Keratinocyte (primary cell): ENCODE measurements around the gene PARM1. TPM values are rescaled to one million over a fixed set of nuclear protein-coding genes. Genes with fewer than 3 reads are reported as not detected.

ENCODE experiments used
- DNase-seq: peaks from one replicate; pipeline ENCODE4 v3.0.0-alpha.2; 2011; ENCODE audit warnings: low read depth, missing footprints, low spot score
- FAIRE-seq: peaks from 2 replicates; lab custom pipeline; 2011; peaks lifted over from hg19 to GRCh38; lab: Jason Lieb, UNC
- H2AFZ ChIP-seq: 2 replicates; pipeline ENCODE4 v1.6.0; 2012; ENCODE audit warnings: low read length, control low read depth, inconsistent platforms; ENCODE audit not compliant: control insufficient read depth
- H3K27ac ChIP-seq: 2 replicates; pipeline ENCODE4 v1.5.1; 2011; ENCODE audit warnings: low read length; ENCODE audit not compliant: control insufficient read depth, insufficient read depth
- H3K27me3 ChIP-seq: 3 replicates; pipeline ENCODE4 v1.6.0; 2011; ENCODE audit warnings: low read length; ENCODE audit not compliant: control insufficient read depth, insufficient read depth; ENCODE audit errors: extremely low read depth
- H3K36me3 ChIP-seq, 2 experiments: 2 replicates in 1 of 2; 3 replicates in 1 of 2; pipeline ENCODE4 v1.5.1; 2011; ENCODE audit warnings: low read length in 2 of 2, mild to moderate bottlenecking in 1 of 2; ENCODE audit not compliant: control insufficient read depth in 2 of 2, insufficient read depth in 2 of 2; ENCODE audit errors: extremely low read depth in 1 of 2
- H3K4me1 ChIP-seq: 3 replicates; pipeline ENCODE4 v1.5.1; 2011; ENCODE audit warnings: low read length; ENCODE audit not compliant: control insufficient read depth, insufficient read depth; ENCODE audit errors: extremely low read depth
- H3K4me2 ChIP-seq: 3 replicates; pipeline ENCODE4 v1.6.0; 2011; ENCODE audit warnings: low read depth, low read length; ENCODE audit not compliant: control insufficient read depth, insufficient read depth; ENCODE audit errors: extremely low read depth
- H3K4me3 ChIP-seq, 3 experiments: fragments of 200-600 bp in 1 of 3; sonication (generic) in 1 of 3; 2 replicates in 2 of 3; 3 replicates in 1 of 3; pipeline ENCODE4 v1.5.1; 2011 to 2016; ENCODE audit warnings: low read length in 3 of 3, mild to moderate bottlenecking in 3 of 3, control low read depth in 2 of 3, inconsistent platforms in 1 of 3, low read depth in 1 of 3, mixed read lengths in 1 of 3, mixed run types in 1 of 3, moderate library complexity in 1 of 3; ENCODE audit not compliant: control insufficient read depth in 2 of 3, insufficient read depth in 2 of 3; ENCODE audit errors: extremely low read depth in 1 of 3
- H3K79me2 ChIP-seq: 2 replicates; pipeline ENCODE4 v1.6.0; 2012; ENCODE audit warnings: low read length; ENCODE audit not compliant: control insufficient read depth, insufficient read depth
- H3K9ac ChIP-seq: 3 replicates; pipeline ENCODE4 v1.6.0; 2011; ENCODE audit warnings: low read length; ENCODE audit not compliant: control insufficient read depth, insufficient read depth; ENCODE audit errors: extremely low read depth
- H3K9me1 ChIP-seq: 3 replicates; pipeline ENCODE4 v1.6.0; 2011; ENCODE audit warnings: low read length; ENCODE audit not compliant: control insufficient read depth, insufficient read depth; ENCODE audit errors: extremely low read depth
- H3K9me3 ChIP-seq: 2 replicates; pipeline ENCODE4 v1.5.1; 2012; ENCODE audit warnings: low read depth, low read length; ENCODE audit not compliant: control insufficient read depth
- H4K20me1 ChIP-seq: 3 replicates; pipeline ENCODE4 v1.6.0; 2011; ENCODE audit warnings: low read length; ENCODE audit not compliant: control insufficient read depth, insufficient read depth; ENCODE audit errors: extremely low read depth
- CTCF ChIP-seq, 3 experiments: IDR thresholded peaks in 1 of 3; conservative IDR thresholded peaks in 1 of 3; optimal IDR thresholded peaks in 1 of 3; 2 replicates in 2 of 3; 3 replicates in 1 of 3; pipeline versions ENCODE3 to v1.5.1; 2011; ENCODE audit warnings: low read length in 3 of 3, mild to moderate bottlenecking in 3 of 3, moderate library complexity in 2 of 3, control low read depth in 1 of 3, inconsistent platforms in 1 of 3; ENCODE audit not compliant: insufficient read depth in 2 of 3; ENCODE audit errors: extremely low read depth in 1 of 3
- EZH2 ChIP-seq: IDR thresholded peaks from one replicate; pipeline ENCODE4 v1.6.1; 2012; ENCODE audit warnings: inconsistent platforms, mild to moderate bottlenecking, low read length, moderate library complexity
- dilution Hi-C: fragments of 300-500 bp; cut with MboI; formaldehyde crosslinking; loops from one replicate; pipeline ENCODE4 v1.7.0; 2020; ENCODE audit warnings: low sequenced_read_pairs; ENCODE audit not compliant: extremely low pct_ligation_motif_present
- polyA plus RNA-seq, 5 experiments: library from polyadenylated mRNA; depleted of rRNA in 3 of 5; stranded (reverse) in 3 of 5; stranded (forward) in 1 of 5; unstranded in 1 of 5; fragments of >200 nt; gene quantifications; 1 replicate in 1 of 5; 2 replicates in 3 of 5; 3 replicates in 1 of 5; pipeline versions ENCODE4 v1.2.1 to v1.2.3, GENCODE V29; 2011 to 2012; ENCODE audit warnings: missing spikeins in 2 of 5, low read depth in 1 of 5, low replicate concordance in 1 of 5

The PARM1 gene
- polyA plus RNA-seq, 1 donor (not counting 4 experiments of a cell fraction or from before 2014, with no cell fraction given) = 0.05 TPM

- FAIRE-seq (no peak), DNase-seq (no peak)
- H3K79me2 ChIP-seq = no peaks in the 10 kb centered on the region
- no peaks in the 10 kb centered on the region for H3K4me1 ChIP-seq
- no peak overlapping the region for H3K9ac ChIP-seq
- no peak overlapping the region for H3K4me3 ChIP-seq
- dilution Hi-C loops = no loop called here
- TF ChIP-seq CTCF (optimal IDR thresholded peaks at IDR 0.05 in 1 of 3, IDR thresholded peaks at IDR 0.05 in 1 of 3, conservative IDR thresholded peaks at IDR 0.05 in 1 of 3; ENCODE audit: extremely low read depth in 1 of 3, insufficient read depth in 2 of 3, low read length in 3 of 3) = no peak
- no peak for TF ChIP-seq EZH2
- H3K36me3 ChIP-seq = no peaks in the 10 kb centered on the region
- no peaks in the 10 kb centered on the region for H3K9me3 ChIP-seq
- H3K27me3 ChIP-seq = no peaks in the 10 kb centered on the region
- H3K4me2 ChIP-seq = no peak overlapping the region
- no peaks in the 10 kb centered on the region for H4K20me1 ChIP-seq
- H3K27ac ChIP-seq = no peak overlapping the region
- H2AFZ ChIP-seq = no peak overlapping the region
- no peaks in the 10 kb centered on the region for H3K9me1 ChIP-seq
Measured at GRCh38 chr4:75065909-75066308, 133.0 kb downstream of the PARM1 start.

GRCh38 chr4:75069493-75070074 lies 136.7 kb downstream of the PARM1 start:
- no peaks in the 10 kb centered on the region for H3K27me3 ChIP-seq
- dilution Hi-C loops = no loop called here
- no peak overlapping the region for H2AFZ ChIP-seq
- no peaks in the 10 kb centered on the region for H3K36me3 ChIP-seq
- H3K4me2 ChIP-seq = no peak overlapping the region
- no peak for DNase-seq
- H3K79me2 ChIP-seq = no peaks in the 10 kb centered on the region
- H3K27ac ChIP-seq = no peak overlapping the region
- H3K9ac ChIP-seq = no peak overlapping the region
- H3K4me1 ChIP-seq = no peaks in the 10 kb centered on the region
- H3K4me3 ChIP-seq = no peak overlapping the region
- TF ChIP-seq EZH2 = no peak
- no peak for TF ChIP-seq CTCF (optimal IDR thresholded peaks at IDR 0.05 in 1 of 3, IDR thresholded peaks at IDR 0.05 in 1 of 3, conservative IDR thresholded peaks at IDR 0.05 in 1 of 3; ENCODE audit: extremely low read depth in 1 of 3, insufficient read depth in 2 of 3, low read length in 3 of 3)
- H4K20me1 ChIP-seq = no peaks in the 10 kb centered on the region
- no peaks in the 10 kb centered on the region for H3K9me1 ChIP-seq
- no peak for FAIRE-seq
- no peaks in the 10 kb centered on the region for H3K9me3 ChIP-seq
